Erythroblast (primary cell): ENCODE data around the gene MDK.

Source experiments
- GATA1 ChIP-seq: IDR thresholded peaks from 2 replicates; pipeline ENCODE4 v1.6.1; 2011; ENCODE audit warnings: low read depth, mild to moderate bottlenecking, control low read depth, low read length, moderate library complexity
- POLR2A ChIP-seq: IDR thresholded peaks from 2 replicates; pipeline ENCODE4 v1.6.1; 2011; ENCODE audit warnings: mild to moderate bottlenecking, low read length

DNA sequence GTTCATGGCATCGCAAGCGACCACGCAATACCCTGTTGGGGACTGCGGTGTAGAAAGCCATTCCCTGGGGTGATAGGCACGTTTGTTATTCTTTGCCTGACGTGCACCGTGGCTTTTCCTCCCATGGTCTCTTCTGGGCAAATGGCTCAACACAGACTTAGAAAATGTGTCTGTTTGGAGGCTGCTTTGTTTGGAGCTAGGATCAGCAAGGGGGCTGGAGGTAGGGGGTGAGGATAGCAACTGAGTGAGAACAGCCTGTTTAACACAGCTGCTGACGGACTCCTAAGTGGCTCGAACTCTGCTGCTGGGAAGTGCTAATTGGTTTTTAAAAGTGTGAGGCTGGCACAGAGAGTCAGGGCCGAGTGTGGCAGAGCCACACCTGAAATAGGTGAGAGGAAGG lies 26.2 kb downstream of the MDK start:
- TF ChIP-seq POLR2A: no peak
- TF ChIP-seq GATA1: no peak
